HG03196 (cell line): ENCODE results near the gene IL1RAPL2.

Source experiments
- ATAC-seq: cut with Tn5 transposase; IDR thresholded peaks from one replicate; pipeline ENCODE4 v1.9.1; 2021; ENCODE audit not compliant: unreplicated experiment

The IL1RAPL2 gene

DNA sequence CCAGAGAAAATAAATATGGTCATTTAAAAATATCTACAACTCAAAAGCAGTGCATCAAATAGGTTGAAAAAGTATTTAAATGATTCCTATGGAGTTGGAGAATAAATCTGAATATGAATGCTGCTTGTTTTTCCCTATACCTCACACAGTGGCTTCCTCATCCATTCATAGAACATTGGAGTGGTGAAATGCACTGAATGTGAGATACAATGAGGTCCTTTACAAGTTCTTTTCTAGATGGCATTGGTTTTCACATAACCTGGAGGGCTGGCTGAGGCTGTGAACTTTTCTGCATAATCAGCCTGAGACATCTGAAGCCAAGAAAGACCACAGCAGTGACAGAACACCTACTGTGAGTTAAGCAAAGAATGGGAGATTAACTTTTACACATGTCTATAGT, 977.3 kb downstream of the IL1RAPL2 start:
- ATAC-seq, result no peak

DNA sequence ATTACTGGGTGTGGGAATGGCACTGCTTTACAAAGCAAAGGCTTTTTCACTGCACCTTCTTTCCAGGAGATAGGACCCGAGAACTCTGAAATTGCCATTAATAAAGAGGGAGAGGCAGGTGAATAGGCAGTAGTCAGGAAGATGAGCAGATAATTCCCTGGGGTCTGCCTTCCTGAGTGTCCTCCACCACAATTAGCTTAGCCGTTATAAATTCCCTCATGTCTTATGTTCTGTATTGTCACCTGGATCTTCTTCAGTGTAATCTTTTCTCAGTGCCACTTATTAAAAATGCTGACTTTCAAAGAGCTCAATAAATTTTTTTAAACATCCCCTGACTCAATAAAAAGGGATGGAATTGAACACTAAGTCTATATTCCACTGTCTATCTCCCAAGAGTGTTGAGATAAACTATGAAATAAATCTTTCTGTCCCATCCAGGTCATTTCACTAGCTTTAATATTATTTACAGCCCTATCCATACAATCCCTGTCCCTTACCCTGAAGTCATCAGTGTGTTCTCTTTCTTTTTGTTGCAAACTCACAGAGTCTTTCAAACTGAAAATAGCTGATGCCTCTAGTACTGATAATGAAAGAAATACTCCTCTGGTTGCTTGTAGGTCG, 984.2 kb downstream of the IL1RAPL2 start:
- ATAC-seq, result no peak

DNA sequence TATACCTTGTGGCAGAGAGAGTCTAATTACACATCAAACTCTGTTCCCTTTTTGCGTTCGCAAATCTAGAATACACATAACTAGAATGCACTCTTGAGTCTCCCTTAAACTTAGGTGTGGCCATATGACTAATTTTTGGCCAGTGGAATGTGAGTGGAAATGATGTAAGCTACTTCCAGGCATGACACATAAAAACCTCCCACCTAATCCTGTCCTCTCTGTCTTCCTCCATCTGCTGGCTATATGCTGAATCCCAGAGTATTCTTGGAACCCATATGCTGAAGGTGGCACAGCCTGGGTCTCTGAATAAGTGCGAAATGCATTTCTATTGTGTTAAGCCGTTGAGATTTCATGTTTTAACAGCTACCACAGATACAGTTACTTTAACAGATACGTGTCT, 986.4 kb downstream of the IL1RAPL2 start:
- ATAC-seq, result no peak

DNA sequence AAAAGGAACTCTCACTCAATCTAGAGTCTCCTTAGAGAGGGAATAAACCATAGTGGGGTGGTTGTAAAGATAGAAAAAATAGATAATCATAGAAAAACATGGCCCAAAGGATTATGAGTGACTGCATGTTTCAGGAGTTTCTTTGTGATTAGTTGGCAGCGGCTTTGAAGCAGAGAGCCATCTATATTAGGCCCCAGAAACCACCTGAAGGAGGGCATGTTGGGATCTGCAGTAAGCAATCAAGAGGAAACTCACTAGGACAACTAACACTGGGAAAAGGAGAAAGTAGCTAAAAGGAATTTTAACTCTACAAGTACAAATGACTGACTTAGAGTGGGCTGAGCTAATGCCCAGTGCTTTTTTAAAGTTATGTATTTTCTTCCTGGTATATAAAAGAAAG, 987.1 kb downstream of the IL1RAPL2 start:
- no peak for ATAC-seq

DNA sequence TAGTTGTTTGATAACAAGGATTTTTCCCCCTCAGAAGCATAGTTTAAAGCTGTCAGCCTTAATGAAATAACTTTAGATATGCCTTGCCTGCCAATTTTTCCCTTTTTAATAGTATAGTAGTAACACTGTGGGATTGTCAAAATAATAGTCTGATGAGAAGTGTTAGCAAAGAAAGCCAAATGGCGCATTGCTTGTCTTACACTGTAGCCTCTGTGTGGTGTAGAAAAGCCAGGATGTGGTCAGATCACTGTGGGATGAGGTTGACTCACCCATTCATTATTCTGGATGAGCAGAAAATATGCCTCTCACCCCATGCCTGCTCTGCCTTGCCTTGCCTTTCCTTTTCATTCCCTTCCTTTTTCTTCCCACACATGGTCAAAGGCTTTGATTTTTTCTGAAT, 998.5 kb downstream of the IL1RAPL2 start:
- no peak for ATAC-seq

DNA sequence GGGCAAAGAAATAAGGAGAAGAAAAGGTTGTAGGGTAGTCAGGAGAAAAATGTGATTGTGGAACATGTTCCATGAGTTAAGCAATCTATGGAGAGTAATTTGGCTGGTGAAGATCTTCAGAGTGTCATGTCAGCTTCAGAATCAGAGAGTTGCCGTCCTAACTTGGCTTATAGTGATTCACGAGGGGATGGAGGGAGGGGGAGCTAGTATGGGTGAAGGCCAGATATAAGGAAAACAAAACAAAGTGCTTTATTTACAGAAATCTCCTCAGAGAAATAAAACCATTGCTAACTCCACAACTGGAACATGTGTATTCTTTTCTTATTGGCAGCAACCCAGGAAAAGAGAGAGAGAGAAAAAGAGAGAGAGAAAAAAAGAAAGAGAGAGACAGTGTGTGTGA, 999.9 kb downstream of the IL1RAPL2 start:
- no peak for ATAC-seq

DNA sequence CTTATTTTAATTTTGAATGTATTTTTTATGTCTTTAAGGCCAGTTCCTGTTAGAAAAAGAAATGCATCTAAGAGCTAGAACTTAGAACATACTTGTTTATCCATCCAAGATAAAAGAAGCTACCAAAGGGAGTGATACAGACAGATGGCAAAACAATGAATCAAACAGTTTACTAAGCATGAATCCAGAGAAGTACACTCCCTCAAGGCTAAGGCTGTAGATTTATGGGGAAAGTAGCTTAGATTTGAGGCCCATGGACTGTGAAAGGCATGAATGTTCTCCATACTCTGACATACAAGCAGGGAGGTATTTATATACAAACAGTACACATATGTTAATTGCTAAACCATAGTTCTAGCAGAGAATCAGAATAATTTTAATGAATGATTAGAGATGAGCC, 1001.1 kb downstream of the IL1RAPL2 start:
- no peak for ATAC-seq

DNA sequence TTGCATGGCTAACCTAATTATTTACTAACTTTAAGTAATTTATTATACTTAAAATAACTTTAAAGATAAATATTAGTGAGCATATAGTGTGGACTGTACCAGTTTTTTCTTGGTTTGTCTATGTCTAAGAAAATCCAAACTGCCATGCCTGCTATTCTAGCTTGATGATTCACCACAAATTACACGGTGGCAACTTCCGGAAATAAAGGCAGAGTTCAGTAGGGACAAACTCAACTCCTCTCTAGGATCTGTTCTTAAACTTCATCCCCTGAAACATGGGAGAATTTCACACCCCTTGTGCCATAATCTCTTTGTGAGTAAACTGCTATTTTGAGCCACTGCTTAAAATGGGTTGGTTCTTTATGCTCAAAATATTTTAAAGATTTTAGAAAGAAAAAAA, 1042.7 kb downstream of the IL1RAPL2 start:
- no peak for ATAC-seq

DNA sequence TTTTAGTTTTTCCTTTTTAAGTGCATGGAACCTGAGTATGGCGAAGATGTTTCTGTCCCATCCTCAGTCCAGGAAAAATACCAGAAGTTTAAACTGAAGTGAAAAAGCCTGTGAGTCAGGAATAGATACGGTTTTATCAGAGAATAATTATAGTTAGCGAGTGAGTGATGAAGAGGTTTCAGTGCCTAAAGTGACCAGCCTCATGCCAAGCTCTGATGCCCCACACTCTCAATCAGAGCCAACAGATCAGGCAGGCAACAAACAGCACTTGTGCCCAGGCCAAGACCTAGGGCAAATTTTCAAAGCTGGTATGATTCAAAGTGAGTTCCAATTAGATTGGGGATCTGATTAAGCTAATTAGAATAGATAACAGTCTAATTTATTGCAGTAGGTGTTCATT, 1043.5 kb downstream of the IL1RAPL2 start:
- no peak for ATAC-seq

DNA sequence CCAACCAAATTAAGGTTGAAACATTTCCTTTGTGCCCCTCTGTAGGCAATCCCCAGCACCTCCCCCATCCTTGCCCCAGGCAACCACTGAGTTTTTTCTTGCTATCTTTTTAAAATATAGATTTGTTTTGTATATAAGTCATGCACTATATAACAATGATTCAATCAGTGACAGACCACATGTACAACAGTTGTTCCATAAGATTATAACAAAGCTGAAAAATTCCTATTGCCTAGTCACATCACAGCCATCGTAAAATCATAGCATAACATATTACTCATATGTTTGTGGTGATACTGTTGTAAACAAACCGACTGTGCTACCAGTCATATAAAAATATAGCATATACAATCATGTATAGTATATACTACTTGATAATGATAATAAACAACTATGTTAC, 1044.4 kb downstream of the IL1RAPL2 start:
- ATAC-seq, result no peak

DNA sequence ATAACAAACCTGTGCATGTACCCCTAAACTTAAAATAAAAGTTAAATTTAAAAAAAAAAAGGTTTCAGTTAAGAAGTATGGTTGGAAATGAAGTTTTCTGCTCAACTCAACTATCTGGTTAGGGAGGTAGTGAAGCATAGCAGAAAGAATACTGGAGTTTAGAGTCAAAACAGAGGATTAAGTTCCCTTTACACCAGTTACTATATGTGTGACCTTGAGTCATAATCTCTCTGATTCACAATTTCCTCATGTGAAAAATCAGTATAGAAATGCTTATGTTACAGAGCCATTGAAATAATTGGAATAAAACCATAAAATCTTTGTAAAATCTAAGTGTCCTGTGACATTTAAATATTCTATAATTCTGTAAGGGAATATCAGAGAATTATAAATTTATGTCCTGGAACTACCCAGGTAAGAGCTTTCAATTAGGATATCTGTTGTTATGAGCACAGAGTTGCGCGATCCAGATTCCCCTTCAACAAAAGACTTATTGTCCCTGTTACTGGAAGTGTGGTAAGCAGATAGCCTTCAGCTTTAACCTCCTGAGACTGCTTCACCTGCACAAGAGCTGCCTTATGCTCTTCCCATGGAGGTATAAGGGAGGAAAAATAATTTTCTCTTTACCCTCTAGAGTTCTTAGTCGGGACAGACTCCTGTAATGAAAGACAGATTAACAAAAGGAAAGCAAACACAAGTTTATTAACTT, 1052.5 kb downstream of the IL1RAPL2 start:
- no peak for ATAC-seq

DNA sequence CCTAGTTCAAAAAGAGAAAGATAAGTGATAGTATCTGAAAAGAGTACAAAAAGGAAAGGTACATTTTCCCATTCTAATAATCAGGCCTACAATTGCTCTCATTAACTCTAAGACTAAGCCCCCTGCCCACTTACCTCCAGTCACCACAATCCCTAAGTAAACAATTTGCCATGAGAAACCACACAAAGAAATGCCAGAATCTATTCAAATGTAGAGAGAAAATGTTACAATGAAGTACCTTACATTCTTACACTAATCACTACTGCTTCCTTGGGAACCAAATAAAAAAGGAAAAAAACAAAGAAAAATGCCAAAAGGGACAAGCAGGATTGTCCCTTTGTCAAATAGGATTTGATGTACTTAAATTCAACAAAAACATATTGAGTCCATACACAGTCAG, 1068.2 kb downstream of the IL1RAPL2 start:
- ATAC-seq, result no peak

DNA sequence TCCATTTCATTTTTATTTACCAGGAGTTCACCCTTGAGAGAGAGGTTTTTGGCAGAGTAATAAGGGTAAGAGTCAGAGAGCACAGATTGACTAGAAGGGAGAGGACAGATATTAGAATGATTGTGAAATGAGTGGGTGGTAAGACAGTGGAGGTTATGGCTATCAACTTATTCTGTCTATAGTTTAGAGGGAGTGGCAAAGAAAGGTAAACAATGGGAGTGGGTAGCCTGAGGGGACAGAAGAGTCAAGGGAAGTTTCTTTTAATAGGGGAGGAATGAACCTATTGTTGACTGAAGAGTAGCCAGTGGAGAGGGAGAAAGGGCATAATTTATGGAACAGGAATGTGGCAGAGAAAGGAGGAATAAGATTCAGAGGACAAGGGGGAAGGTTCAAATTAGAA, 1069.8 kb downstream of the IL1RAPL2 start:
- no peak for ATAC-seq

DNA sequence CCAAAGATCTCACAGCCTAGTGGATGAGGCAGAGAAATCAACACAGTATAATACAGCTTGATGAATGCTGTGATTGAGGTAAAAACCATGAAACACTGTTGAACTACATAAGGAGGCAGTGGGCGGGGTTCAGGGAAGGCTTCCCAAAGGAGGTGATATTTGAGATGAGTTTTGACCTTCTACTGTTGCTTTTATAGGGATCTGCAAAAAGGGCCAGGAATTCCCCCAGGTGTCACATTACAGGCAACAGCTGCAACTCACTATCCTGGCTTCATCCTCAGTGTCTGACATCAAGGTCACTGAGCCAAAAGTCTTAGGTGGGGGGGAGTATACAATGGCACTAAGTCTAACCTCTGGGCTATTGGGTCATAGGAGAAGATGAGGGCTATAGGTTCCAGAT, 1070.7 kb downstream of the IL1RAPL2 start:
- ATAC-seq, result no peak

DNA sequence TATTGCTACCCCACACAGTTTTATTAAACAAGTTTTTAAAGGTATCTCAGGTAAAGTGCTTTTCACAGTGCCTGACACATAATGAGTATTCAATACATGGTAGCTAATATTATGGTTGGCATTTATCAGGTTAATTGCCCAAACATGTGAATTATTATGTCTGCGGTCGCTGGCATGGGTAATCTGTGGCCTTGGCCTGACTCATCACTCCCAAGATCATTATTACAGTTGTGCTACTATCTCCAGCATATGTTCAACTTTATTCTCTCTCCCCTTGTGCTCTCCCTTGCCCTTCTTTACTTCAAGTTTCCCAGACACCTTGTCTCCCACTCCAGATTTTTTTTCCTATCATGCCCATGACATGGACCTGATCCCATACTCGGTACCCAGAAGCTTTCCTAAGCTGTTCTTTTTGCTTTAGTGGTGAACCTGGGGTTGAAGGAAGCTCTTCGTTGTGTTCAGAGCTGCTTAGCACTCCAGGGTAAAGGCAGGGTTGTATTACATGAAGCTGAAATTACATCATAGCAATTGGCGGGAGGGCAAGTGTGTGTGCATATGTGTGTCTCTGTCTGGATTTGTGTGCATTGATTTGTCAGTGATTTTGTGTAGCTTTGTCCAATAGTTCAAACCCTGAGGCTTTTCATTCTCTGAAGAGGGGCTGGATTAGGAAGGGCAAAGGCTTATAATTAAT, 1079.8 kb downstream of the IL1RAPL2 start:
- no peak for ATAC-seq

DNA sequence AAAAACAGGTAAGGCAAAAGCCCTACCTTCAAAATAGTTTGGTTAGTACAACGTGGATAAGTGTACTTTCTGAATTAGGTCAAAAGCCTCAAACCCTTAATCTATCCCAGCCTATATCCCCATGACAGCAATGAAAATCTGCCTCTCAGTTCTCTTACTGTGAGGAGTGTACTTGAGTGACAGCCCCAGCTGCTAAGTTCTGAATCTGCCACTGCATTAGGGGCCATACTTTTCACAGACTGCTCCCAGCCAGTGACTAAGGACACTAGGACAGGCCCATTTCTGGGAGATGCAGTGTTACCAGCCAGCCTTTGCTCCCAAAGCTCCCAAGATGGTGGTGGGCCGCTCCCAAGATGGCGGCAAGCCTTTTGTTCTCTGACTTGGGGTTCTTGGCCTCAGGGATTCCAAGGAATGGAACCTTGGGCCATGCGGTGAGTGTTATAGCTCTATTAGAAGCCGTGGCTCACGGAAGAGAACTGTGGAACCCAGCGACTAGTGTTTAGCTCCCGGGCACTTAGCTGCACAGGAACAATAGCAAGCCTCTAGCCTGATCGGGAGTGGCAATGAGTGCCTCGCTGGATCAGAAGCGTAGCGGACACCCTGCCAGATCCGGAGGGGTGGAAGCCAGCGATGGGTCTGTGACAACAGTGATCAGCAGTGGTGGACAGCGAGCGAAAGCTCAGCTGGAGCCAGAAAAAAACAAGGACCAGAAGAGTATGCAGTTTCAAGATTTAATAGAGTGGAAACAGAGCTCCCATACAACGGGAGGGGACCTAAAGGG, 1080.8 kb downstream of the IL1RAPL2 start:
- ATAC-seq, result no peak

DNA sequence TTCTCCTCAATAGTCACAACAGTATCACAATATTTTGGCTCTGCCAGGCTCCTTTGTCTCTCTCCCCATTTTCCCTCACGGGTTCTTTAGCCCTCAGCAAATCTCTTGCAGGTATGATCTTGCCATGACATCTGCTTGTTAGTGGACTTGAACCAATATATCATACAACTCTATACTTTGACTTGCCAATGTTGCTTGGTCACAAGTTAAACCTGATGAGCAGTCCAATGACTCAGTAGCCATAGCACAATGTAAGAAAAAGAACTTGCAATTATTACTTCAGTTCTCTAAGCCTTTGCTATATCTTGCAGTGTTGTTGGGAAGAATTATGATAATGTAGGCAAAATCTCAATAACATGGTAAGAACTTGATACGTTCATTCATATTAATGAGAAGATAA, 1081.8 kb downstream of the IL1RAPL2 start:
- no peak for ATAC-seq

DNA sequence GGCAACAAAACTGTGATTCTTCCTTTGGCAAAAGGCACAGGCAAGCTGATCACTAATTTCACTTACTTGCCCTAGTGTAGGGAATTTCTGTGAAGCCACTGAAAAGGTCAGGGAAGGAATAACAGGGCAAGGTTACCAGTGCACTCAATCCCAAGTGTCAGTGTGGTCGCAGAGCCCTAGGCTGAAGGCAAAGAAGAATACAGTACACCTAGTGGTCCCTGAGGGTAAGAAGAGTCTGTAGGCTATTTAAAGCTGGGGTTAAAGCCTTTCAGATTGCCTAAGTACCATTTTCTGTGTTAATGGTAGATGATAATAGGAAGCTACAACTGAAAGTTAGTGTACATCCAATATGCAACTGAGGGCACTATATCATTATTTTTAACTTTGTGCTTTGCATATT, 1082.7 kb downstream of the IL1RAPL2 start:
- ATAC-seq, result no peak

DNA sequence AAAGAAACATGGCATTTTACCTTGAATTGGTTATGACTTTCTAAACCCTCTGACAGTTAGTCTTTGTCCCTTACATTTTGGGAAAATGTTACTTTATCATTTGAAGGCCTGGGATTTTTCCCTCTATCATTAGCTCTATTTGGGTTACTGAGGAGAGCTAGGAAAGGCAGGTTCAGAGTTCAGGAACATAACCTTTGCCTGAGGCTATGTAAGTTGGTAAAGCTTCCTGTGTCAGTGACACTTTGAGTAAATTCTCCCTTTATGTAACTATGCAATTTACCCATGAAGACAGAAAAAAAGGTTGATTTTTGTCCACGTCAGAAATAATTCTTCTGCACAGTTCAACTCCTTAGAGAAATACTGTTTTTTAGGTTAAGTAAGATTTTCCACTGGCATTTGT, 1084.6 kb downstream of the IL1RAPL2 start:
- no peak for ATAC-seq

DNA sequence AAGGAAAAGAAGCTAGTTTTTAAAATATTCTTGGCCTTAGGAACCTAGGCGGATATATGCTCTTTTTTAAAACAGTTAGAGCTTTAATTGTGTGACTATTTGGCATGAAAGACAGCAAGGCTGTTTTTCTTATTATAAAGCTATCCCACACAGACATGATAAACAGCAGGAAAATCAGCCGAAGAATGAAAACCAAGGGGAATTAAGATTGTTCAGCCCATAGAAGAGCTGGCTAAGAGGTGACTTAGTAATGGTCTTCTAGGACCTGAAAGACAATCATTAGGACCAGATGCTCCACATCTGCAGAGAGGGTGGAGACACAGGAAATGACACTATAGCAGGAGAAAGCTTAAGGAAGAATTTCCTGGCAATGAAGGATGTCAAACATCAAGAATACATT, 1085.0 kb downstream of the IL1RAPL2 start:
- no peak for ATAC-seq

DNA sequence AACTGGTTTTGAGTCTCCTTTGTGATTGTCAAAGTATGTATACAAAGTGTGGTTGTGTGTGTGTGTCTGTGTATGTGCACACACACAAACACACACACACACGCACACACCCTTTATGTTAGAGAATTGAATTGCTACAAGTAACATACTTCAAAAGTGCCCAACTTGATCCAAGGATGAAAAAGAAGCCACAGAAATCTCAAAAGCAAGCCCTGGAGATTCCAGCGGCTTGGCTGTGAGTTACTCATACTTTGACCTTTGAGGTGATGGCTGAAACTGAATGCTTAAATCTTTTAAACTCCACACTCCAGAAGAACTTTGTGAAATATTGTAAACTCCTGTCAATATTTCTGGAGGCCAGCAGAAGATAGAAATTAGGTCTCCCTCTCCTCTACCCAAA, 1087.9 kb downstream of the IL1RAPL2 start:
- ATAC-seq, result no peak

DNA sequence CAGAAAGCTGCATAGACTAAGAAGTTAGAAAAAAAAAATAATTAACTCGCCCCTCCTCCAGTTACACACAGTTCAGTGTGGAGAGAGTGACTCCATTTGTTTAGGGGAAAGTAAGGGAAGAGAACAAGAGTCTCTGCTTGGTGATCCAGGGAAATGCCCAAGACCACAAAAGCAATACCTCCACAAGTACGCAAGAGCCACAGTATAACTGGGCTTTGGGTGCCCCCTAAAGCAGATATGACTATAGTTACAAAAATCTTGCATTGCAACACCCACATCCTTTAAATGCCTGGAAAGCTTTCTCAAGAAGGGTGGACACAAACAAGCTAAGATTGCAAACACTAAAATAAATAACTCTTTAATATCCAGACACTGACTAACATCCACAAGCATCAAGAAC, 1092.1 kb downstream of the IL1RAPL2 start:
- no peak for ATAC-seq
